NCI-H748 (cell line): ENCODE measurements around the gene PRKCA.
"Not testable (repeated sequence)": the region's sequence is repeated elsewhere in the genome, so short reads cannot be mapped to it uniquely, and the experiment has no call there.

Source experiments
- DNase-seq: peaks from one replicate; lab custom pipeline; 2025; ENCODE audit not compliant: unreplicated experiment; lab: John Stamatoyannopoulos, UW

The PRKCA gene

DNA sequence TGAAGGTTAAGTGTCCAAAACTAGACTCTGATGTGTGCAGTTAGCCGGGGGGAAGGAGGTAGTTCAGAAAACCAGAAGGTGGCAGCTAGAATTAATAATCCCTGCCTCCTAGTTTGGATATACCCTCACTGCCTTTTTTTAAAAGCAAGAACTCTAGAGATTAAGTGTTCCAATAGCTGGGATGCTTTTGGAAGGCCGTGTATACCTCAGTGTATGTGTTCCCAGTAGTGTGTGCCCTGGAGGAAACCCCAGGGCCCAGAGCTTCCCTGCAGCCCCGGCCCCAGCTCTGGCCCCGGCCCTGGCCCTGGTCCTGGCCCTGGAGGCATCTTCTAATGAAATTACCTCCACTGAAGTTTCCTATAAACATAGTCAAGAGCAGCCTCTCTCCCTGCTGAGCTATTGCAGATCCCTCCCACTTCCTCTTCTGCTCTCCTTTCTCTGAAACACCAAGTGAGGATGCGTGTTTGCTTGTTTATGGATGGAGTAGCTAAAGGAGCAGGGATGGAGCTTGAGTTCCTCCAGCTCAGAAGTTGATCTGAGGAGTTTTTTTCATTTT is 130.7 kb downstream of the PRKCA start:
- no peak for DNase-seq

DNA sequence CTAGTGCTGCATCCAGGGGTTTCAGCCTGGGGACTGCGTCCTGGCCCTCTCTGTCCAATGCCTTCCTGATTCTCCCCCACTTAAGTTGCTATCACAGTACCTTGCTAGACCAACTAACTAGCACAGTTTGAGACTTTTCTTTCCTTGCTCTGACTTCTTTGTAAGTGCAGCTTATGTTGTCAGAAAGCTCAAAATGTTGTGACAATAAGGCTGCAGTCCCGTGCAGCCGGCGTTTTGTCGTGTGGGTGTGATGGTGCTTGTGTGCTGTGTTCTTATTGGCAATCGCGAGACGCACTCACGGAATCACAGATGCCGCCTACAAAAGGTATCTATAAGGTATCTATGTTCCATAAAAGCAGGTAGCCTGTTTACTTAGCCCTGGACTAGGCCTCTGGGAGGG is 132.8 kb downstream of the PRKCA start:
- DNase-seq, result no peak

- DNase-seq, result no peak
Observed at GRCh38 chr17:66436631-66437030, 134.2 kb downstream of the PRKCA start.

GRCh38 chr17:66437476-66438026 is 135.1 kb downstream of the PRKCA start:
- DNase-seq, result no peak

GRCh38 chr17:66438101-66438500 is 135.7 kb downstream of the PRKCA start:
- DNase-seq, result no peak

DNA sequence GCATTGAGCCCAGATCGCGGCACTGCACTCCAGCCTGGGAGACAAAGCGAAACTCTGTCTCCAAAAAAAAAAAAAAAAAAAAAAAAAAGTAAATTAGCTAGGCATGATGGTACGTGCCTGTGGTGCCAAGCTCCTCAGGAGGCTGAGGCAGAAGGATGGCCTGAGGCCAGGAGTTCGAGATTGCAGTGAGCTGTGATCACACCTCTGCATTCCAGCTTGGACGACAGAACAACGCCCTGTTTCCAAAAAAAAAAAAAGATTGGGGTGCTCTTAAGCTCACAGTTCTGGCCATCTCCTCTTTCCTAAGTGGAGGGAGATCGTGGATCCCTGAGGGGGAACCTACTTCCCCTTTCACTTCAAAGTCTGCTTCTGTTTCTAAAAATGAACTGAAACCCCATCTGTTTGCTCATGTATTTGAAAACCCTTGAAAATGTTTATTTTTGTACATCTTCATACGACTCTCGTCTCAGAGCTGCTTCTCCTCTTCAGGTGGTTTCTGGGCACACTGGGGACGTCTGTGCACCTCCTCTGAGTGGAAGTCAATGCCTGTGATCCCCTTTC is 138.8 kb downstream of the PRKCA start:
- no peak for DNase-seq

DNA sequence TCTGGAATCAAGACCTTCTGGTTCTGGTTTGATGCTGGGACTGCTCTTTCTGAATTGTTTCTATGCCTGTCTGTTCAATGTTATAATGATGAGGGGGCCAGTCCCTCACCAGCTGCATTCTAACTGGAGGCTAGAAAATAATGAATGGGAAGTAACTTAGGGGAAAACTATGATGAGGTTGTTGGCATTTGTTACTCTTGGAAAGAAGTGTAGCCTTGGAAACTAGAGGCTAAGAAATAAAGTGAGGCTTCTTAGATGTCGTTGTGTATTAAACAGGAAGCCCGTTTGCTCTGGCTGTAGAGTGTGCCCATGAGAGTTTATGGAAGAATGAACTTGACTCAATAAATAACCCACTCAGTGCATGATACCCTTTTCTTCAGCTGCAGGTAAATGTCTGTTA is 140.8 kb downstream of the PRKCA start:
- DNase-seq, result no peak

DNA sequence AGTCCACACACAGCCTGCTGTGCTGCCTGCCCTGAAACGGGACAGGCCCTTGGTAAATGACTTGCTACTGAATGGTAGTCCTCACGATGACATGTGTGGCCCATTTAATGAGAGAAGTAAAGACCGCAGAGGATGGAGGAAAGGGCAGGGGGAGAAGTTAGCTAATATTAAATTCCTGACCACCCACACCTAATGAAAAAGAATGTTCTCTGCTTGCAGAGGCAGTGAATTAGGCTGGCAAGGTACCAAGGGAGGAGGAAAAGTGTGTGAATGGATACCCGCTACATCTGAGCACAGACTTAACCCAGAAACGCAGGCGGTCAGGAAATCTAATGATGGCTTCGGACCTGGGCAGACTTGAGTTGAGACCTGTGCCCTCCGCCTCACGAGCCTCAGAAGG is 141.2 kb downstream of the PRKCA start:
- DNase-seq, result no peak

GRCh38 chr17:66444031-66444430 is 141.6 kb downstream of the PRKCA start:
- DNase-seq, result no peak

DNA sequence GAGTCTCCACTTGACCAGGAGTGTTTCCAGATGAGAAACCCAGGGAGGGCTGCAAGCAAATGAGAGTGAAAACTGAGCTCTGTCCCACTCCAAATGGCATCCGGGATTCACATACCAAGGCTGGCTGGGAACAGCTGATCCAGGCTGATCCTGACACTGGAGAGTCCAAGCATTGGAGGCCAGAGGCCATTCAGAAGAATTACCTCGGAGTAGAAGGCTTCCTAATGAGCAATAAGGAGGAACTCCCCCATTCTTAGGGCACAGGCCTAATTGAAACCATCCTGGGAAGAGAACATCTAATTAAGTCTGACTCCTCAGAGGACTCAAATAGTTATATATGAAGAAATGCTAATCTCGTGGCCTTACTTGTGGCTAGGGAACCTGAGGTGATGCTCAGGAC is 142.8 kb downstream of the PRKCA start:
- DNase-seq, result no peak

- no peak for DNase-seq
Observed at GRCh38 chr17:66446419-66446818, 144.0 kb downstream of the PRKCA start.

DNA sequence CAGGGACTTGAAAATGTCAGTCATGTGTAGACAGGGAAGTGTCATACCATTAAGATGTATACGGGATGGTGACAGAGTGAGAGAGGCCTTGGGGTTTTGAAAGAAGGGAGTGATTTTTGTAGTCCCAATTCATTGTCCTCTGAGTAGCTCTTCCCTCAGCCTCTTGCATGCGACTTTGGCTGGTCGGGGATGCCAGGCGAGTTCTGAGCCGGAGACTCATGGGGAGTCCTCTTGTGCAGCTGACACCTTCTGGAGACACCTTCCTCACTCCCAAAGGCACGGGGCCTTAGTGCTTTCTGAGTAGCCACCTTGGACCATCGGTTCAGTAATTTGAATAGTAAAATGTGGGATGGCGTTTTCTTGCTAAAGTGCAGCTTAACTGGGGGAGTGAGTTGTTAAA is 144.7 kb downstream of the PRKCA start:
- no peak for DNase-seq

- no peak for DNase-seq
Observed at GRCh38 chr17:66448026-66448639, 145.7 kb downstream of the PRKCA start.

DNA sequence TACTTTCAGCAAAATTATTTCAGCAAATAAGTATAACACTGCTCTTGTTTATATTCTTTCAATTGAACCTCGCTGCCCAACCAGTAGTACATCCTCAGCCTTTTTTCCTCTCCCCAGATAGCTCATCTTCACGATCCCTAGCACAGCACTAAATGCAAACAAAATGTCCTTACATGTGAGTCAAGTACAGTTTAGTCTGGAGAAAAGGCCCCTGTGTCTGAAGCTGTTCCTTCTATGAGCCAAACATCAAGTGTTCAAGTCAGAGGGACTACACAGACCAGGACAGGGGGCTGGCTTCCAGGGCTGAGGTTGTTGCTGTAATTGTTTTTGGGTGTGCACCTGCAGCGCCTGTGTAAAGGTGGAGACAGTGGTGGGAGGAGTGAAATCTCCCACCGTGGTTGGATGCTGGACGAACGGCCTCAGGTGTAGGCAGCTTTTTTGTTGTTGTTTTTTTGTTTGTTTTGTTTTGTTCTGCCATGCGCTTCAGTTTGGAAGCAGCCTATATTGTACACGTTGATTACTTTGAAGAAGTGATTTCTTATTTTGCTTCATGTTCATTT is 147.1 kb downstream of the PRKCA start:
- peak; percentile 17 for DNase-seq

DNA sequence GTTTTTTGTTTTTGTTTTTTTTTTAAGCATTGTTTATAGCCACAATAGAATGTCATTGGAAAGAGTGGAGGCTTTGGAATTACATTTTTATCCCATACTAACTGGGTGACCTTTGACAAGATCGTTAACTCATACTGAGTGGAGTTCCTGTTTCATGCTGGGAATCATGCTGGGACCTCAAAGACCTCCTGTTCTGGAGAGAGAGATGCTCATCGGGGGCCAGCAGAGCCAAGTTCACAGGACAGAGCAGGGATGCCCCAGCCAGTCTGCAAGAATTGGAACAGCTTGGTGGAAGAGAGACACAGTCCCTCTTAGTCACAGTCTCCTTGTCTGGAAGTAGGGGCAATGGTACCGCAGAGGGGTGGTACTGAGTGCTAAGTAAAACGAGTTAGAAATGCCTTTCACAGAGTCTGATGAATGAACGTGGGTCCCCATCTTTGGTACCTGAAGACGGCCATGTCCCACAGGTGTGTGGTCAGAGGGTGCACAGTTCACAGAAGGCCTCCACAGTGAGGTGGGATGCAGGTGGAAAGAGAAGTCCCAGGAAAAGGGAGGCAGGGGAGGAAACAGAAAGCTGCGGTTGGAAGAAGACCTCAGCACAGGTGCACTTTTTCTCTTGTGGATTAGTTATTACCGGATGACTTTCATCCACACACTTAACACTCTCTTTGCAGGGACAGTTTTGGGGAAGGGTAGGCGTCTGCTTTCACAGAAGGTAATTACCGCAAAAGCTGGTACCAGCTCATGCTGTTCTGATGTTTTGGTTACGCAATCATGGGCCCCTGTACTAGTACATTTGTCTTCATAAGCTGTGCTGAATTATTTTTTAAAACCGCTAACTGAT is 147.8 kb downstream of the PRKCA start:
- DNase-seq, result no peak

DNA sequence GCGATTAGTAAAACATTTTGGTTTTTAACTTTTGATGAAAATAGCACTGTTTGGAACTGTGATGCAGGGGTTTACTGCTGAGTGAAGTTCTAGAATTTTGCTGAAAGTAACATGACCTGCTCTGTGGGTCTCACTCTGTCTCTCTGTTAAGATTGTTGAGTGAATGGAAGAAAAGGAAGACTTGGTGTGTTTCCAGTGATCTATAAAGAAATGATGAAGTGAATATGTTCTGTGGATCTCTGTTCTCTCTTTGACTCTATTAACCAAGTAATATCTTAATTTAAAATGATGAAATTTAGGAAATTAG is 148.4 kb downstream of the PRKCA start:
- no peak for DNase-seq

DNA sequence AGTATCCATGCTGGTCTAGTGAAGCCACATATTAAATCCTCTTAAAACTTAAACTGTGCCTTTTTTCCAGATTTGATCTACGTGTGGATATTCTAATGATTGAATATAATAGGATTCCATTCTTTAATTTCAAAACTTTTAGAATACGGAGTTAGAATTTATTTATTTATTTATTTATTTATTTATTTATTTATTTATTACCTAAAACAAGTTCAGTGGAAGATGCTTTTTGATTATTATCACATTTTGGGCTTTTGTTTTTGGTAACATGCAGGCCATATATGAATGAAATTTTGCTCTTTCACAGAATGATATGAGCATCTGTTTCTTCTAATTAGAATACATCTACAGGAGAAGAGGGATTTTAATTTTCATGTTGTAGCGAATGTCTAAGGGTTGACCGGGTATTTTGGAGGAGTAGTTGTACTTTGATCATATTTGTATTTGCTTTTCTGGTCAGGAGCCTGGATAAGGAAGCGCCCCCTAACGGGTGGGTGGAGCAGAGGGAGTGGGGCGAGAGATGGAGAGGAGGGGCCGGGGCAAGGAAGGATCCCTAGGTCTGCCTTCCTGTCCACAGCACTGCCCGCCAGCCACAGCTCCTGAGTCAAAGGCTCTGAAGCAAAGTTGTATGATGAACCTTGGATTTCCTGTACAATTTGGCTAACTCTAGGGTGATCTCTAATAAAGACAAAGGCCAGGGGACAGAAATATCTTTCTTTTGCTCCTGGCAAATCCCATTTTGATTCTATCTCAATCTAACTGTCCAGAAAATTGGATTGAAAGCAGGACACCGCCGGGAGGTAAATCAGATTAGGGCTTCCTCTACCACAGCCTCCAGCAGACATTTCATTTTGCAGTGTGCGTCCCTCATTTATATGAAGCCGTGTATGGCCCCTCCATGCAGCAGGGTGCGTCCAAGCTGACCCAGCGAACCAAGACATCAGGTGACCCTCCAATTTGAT is 149.1 kb downstream of the PRKCA start:
- DNase-seq, result peak; percentile 12

DNA sequence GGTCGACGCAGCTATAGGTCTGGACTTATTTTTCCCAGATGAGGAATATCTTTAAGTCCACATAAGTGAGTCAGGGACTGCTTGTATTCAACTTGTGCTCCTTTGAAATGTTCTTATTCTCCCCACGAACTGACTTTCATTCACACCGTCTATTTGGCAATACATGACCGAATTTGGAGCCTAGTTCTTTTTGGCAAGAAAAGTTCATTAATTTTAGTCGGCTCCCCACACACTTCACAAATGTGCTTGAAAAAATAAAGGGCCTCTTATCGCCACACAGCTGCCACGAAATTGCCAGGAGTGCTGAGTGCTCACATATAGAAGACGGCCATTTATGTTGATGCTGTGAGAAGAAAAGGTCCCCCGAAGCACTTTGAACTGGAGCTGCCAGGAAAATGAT is 152.6 kb downstream of the PRKCA start:
- DNase-seq, result no peak

DNA sequence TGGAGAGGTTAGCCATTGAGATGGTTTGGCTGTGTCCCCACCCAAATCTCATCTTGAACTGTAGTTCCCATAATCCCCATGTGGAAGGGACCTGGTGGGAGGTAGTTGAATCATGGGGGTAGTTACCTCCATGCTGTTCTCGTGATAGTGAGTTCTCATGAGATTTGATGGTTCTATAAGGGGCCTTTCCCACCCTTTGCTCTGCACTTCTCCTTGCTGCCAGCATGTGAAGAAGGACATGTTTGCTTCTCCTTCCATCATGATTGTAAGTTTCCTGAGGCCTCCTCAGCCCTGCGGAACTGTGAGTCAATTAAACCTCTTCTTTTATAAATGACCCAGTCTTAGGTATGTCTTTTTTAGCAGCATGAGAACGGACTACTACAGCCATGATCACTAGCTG is 155.1 kb downstream of the PRKCA start:
- DNase-seq, result not testable (repeated sequence)

DNA sequence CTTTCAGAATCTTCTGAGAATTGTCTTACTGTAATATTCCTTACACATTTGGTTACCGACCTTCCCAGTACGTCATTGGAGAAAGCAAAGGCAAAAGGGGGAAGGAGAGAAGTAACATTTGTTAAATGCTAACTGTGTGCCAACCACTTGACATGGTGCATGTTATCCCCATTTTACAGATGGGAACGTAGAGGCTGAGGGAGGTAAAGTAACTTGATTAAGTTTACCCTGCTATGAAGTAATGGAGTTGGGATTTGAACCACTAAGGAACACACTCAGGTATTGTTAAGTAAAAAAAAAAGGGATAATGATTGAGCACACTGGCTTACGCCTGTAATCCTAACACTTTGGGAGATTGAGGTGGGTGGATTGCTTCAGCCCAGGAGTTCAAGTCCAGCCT is 156.4 kb downstream of the PRKCA start:
- DNase-seq, result no peak
